GM23338 (cell line): Measurements from ENCODE around the gene MYO5A. TPM values are rescaled to one million over a fixed set of nuclear protein-coding genes. Genes with fewer than 3 reads are reported as not detected.

ENCODE experiments used
- ATAC-seq: fragments of 200-7000 bp; cut with Tn5 transposase; 3 replicates; pipeline ENCODE4 v1.9.1; 2020
- DNase-seq: peaks from one replicate; pipeline ENCODE4 v3.0.0-alpha.2; 2015; ENCODE audit warnings: low spot score
- H2AFZ ChIP-seq: fragments of 200-600 bp; sonication (generic); 2 replicates; pipeline ENCODE4 v1.8.0; 2016; ENCODE audit warnings: antibody characterized with exemption, mild to moderate bottlenecking, moderate library complexity
- H3F3A ChIP-seq: fragments of 200-600 bp; sonication (generic); replicated peaks from 2 replicates; pipeline ENCODE4 v1.8.0; 2017; ENCODE audit warnings: antibody characterized with exemption, mixed run types, low read depth
- H3K27ac ChIP-seq: fragments of 200-600 bp; sonication (generic); 2 replicates; pipeline ENCODE4 v1.6.1; 2016; ENCODE audit warnings: low read depth
- H3K27me3 ChIP-seq: fragments of 200-600 bp; sonication (generic); 2 replicates; pipeline ENCODE4 v1.8.0; 2016; ENCODE audit warnings: mild to moderate bottlenecking, mixed run types, moderate library complexity; ENCODE audit not compliant: insufficient read depth
- H3K36me3 ChIP-seq: fragments of 200-600 bp; sonication (generic); 2 replicates; pipeline ENCODE4 v1.8.0; 2016; ENCODE audit warnings: mild to moderate bottlenecking; ENCODE audit not compliant: insufficient read depth
- H3K4me1 ChIP-seq: fragments of 200-600 bp; sonication (generic); 2 replicates; pipeline ENCODE4 v1.8.0; 2016; ENCODE audit warnings: mild to moderate bottlenecking, moderate library complexity; ENCODE audit not compliant: insufficient read depth
- H3K4me2 ChIP-seq: fragments of 200-600 bp; sonication (generic); 2 replicates; pipeline ENCODE4 v1.7.1; 2017; ENCODE audit warnings: mixed run types
- H3K4me3 ChIP-seq: fragments of 200-600 bp; sonication (generic); 2 replicates; pipeline ENCODE4 v1.6.1; 2016; ENCODE audit warnings: mixed run types
- H3K79me2 ChIP-seq: fragments of 200-600 bp; sonication (generic); replicated peaks from 2 replicates; pipeline ENCODE4 v1.8.0; 2017; ENCODE audit warnings: mild to moderate bottlenecking; ENCODE audit not compliant: insufficient read depth
- H3K9me2 ChIP-seq: fragments of 200-600 bp; sonication (generic); 2 replicates; pipeline ENCODE4 v1.8.0; 2017; ENCODE audit not compliant: insufficient read depth
- H4K20me1 ChIP-seq: fragments of 200-600 bp; sonication (generic); replicated peaks from 2 replicates; pipeline ENCODE4 v1.8.0; 2017; ENCODE audit warnings: mild to moderate bottlenecking; ENCODE audit not compliant: insufficient read depth
- H3K27ac Mint-ChIP-seq: 2 replicates; pipeline ENCODE4 v1.8.0; 2020; ENCODE audit warnings: inconsistent platforms, mild to moderate bottlenecking, moderate library complexity, mixed read lengths
- H3K27me3 Mint-ChIP-seq: 3 replicates; pipeline ENCODE4 v1.8.0; 2022; ENCODE audit warnings: low read depth, mild to moderate bottlenecking, moderate library complexity, mixed read lengths, inconsistent platforms; ENCODE audit not compliant: insufficient read depth, poor library complexity
- H3K36me3 Mint-ChIP-seq: 3 replicates; pipeline ENCODE4 v1.8.0; 2021; ENCODE audit warnings: low read depth, mild to moderate bottlenecking, inconsistent platforms, moderate library complexity, mixed read lengths
- H3K4me1 Mint-ChIP-seq: 3 replicates; pipeline ENCODE4 v1.8.0; 2020; ENCODE audit warnings: mild to moderate bottlenecking, inconsistent platforms, mixed read lengths
- H3K4me3 Mint-ChIP-seq: 3 replicates; pipeline ENCODE4 v1.8.0; 2021; ENCODE audit warnings: moderate library complexity, mild to moderate bottlenecking, inconsistent platforms, mixed read lengths
- H3K9me3 Mint-ChIP-seq: 3 replicates; pipeline ENCODE4 v1.8.0; 2020; ENCODE audit warnings: moderate library complexity, mild to moderate bottlenecking, inconsistent platforms, mixed read lengths
- CREB1 ChIP-seq: fragments of 250-450 bp; sonication (Bioruptor Pico); IDR thresholded peaks from 2 replicates; pipeline ENCODE4 v1.5.0; 2020; ENCODE audit warnings: low read depth, mild to moderate bottlenecking, moderate library complexity
- NANOG ChIP-seq: IDR thresholded peaks from 2 replicates; pipeline ENCODE4 v1.6.1; 2016; ENCODE audit warnings: antibody characterized with exemption, borderline replicate concordance
- STAT1 ChIP-seq: IDR thresholded peaks from one replicate; pipeline ENCODE4 v1.6.1; 2016; ENCODE audit warnings: antibody characterized with exemption; ENCODE audit not compliant: unreplicated experiment
- ZNF462 ChIP-seq: fragments of 250-450 bp; sonication (Bioruptor Pico); IDR thresholded peaks from 2 replicates; pipeline ENCODE4 v1.5.0; 2020; ENCODE audit warnings: mild to moderate bottlenecking, moderate library complexity
- polyA plus RNA-seq: library from polyadenylated mRNA; unstranded; fragments of >200 nt; fragmentation: Nextera tagmentation; extraction: Ambion mirVana; gene quantifications from 2 replicates; pipeline ENCODE4 v1.2.1, GENCODE V29; 2016
- total RNA-seq: library from RNA; depleted of rRNA; stranded (reverse); fragments of >200 nt; shearing (Covaris generic); gene quantifications from 2 replicates; pipeline ENCODE4 v1.2.3, GENCODE V29; 2014

MYO5A gene
- total and polyA plus RNA-seq, 2 experiments from 2014 or later: 5.7 to 31.8 TPM

GRCh38 chr15:52540374-52541012 lies 11.8 kb upstream of the MYO5A start (continued):
- TF ChIP-seq ZNF462 (CRISPR knock-in tag) (no peak), NANOG (no peak)

- no peak for DNase-seq
- H3K27ac ChIP-seq: no peak overlapping the region
- H3K4me2 ChIP-seq: no peak overlapping the region
- TF ChIP-seq STAT1: no peak
- no peak for TF ChIP-seq ZNF462 (CRISPR knock-in tag)
- TF ChIP-seq CREB1 (CRISPR knock-in tag): no peak
- Mint-ChIP-seq H3K9me3 (peaks cover 21% of the 10 kb centered on the region), H3K27me3 (peaks cover 3% of the 10 kb centered on the region), H3K4me1 (peaks cover 6% of the 10 kb centered on the region; the same call in 2 of the 3 replicates), H3K4me3 (no peak overlapping the region), H3K36me3 (peaks cover 8% of the 10 kb centered on the region; the same call in 2 of the 3 replicates), H3K27ac (no peak overlapping the region)
- no peaks in the 10 kb centered on the region for H3K4me1 ChIP-seq
- no peaks in the 10 kb centered on the region for H4K20me1 ChIP-seq
- no peak overlapping the region for H3K4me3 ChIP-seq
- ATAC-seq: no peak
- no peak overlapping the region for H2AFZ ChIP-seq
- H3F3A ChIP-seq: no peaks in the 10 kb centered on the region
- H3K9me2 ChIP-seq: no peaks in the 10 kb centered on the region; the same call in 1 of the 2 replicates
- no peaks in the 10 kb centered on the region for H3K36me3 ChIP-seq
- peaks cover 2% of the 10 kb centered on the region; the same call in 1 of the 2 replicates for H3K27me3 ChIP-seq
- H3K79me2 ChIP-seq: no peaks in the 10 kb centered on the region
These were observed 8.8 kb upstream of the MYO5A start for GRCh38 chr15:52537459-52537858.
